Measurements from ENCODE around the gene UNC5C.

Gene UNC5C

DNA sequence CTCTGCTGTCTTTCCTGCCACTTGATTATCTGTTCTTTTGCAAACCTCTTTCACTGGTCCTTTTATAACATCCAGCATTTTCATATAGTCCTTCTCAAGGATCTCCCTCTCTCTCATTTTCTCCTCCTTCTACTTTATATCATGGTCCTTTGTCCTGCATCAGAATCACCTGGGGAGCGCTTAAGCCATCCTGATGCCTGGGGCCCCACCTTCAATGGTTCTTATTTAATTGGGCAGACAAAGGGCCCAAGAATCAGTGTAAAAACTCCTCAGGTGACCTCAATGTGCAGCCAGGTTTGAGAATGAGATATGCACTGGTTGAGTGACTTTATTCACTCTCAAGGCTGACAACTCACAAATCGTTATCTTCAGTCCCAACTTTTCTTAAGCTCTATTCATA is 283.9 kb downstream of the UNC5C start:
- no peak for DNase-seq

DNA sequence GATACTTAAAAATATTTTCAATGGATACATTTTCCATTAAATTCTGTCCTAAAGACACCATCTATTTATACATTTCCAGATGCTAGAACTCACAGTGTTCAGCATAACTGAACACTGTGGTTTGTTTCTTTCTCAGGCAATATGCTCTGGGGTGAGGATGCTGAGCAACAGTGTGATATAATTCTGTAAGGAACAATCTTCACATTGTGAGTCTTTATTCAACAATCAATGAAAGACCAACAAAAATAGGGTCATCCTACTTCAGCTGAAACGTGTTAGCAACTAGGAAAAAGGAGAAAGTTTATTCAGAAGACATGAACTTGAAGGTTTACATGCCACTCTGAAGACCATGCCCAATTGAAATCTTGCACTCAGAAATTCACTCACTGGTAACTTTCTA is 284.8 kb downstream of the UNC5C start:
- DNase-seq, result no peak

DNA sequence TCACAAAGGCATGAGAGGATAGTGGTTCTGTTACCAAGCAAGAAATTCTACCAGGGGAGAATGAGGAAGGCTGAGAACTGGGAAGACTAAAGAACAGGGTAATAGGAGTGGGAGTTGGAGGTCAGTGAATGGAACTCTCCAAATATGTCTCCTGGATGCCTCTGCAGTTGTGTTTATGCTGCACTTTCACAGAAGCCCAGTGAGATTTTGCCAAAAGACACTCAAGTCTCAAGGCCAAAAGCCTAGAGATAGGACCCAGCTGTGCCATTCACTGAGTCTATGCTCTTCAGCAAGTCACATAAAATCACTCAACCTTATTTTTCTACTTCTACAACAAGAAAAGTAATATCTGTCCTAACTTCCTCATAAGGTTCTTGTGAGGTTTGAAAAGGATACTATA is 285.4 kb downstream of the UNC5C start:
- DNase-seq, result no peak

DNA sequence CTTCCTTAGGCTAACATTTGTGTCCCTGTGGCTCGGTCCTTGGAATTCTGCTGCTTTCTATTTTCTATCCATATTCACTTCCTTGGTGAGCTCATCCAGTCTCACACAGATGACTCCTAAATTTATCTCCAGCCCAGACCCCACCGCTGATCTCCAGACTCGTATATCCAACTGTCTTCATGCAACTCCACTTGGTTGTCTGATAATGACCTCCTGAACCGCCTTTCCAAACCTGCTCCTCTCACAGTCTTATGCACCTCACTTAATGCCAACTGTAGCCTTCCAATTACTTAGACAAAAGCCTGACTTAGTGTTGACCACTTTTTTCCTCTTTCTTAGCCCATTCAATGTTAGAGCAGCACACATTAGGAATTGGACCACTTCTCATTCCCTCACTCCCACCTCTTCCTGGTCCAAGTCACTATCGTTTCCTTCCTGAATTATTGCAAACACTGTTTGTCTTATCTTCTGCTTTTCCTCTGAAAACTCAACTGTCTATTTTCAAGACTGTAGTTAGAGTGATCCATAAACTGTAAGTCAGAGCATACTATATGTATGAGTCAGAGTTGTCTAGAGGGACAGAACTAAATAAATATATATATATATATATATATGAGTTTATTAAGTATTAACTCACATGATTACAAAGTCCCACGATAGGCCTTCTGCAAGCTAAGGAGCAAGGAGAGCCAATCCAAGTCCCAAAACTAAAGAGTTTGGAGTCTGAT is 292.5 kb downstream of the UNC5C start:
- no peak for DNase-seq

DNA sequence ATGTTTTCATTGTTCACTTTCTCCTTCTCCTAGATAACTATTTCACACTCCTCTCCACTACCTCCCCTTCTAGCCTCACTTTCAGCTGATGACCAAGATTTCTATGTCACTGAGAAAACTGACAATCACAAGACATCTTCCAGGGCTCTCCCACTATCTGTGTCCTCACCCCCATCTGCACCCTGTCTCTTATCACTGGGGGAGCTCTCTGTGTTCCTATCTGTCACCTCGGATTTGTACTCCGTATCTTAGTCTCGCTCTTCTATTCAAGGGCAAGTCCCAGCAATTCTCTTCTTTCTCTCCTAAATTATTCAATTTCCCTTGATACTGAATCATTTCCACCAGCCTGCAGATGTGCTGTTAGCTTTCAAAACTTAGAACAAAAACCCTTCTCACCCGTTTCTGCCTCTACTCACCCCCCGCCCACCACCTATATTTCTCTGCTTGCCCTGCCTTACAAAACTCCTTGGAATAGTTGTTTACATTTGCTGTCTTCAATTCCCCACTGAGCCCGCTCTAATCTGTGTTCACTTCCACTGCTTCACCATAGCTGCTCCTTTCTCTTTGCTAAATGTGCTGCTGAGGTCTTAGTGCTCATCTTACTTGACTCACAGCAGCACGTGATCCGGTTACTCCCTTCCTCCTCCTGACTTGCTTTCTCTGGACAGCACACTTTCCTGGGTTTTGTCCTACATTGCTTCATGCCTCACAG is 293.2 kb downstream of the UNC5C start:
- no peak for DNase-seq

DNA sequence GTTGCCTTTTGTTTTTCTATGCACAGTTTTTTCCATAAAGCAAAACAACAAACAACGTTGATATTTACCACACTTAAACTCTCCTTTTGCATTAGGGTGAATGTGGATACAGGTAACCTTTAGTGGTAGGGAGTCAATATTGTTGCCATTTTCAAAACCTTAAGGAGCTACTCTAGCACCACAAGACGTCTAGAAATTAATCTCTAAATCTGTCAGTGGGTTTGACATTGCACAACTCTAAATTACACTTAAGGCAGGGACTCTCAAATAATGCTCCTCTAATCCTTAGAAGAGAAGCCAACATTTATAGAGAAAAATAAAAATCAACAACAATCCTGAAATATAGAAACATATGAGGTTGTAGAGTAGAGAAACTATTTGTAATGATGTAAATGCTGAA is 297.2 kb downstream of the UNC5C start:
- DNase-seq, result no peak

DNA sequence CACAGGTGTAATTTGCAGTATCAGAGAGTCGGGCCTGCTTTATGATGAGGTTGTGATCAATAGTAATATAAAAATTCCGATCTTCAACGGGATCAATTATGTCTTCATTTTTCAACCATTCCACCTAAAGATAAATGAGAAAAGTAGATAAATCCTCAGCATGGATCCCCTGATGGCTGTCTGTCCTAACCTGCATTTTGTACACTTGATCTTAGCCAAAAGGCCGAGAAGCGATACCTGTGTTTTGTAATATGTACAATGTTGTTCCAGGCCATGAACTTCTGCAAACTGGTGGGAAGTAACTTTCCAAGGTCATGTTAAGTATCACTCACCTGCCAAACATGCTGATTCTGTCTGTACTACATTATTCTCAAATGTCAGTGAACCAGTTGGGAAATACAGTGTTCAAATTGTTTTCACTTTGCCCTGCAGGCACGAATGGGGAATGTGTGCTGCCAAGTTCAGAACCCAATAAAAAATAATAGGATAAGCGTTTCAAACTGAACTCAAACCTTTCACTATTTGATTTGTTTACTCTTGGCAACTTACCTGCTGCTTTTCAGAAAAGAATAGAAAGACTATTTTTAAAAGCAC is 298.1 kb downstream of the UNC5C start:
- no peak for DNase-seq

DNA sequence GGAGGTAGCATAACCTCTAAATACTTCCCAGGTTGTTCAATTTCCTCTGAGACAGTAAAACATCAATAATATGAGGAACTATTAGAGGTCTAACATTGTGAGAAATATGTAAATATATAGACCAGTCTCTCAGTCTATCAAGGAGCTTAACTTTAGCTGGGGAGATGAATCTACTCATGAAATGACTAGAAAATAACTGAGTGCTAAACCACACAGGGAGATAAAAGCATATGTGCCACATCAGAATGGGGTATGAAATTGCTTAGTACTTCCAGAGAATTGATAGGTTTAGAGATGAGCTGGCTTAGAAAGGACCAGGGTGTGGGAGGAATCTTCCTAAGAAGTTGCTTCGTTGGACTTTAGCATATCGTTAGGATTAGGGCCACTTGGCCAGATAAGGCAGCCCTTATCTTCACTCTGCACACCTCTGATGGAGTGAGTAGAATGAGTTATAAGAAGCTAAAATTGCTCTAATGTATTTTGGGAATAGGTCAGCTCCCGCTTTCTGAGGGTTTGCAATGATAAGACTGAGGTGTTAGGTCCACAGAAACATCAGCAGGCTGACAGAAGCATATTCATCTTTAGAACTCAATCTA is 299.2 kb downstream of the UNC5C start:
- DNase-seq, result no peak

DNA sequence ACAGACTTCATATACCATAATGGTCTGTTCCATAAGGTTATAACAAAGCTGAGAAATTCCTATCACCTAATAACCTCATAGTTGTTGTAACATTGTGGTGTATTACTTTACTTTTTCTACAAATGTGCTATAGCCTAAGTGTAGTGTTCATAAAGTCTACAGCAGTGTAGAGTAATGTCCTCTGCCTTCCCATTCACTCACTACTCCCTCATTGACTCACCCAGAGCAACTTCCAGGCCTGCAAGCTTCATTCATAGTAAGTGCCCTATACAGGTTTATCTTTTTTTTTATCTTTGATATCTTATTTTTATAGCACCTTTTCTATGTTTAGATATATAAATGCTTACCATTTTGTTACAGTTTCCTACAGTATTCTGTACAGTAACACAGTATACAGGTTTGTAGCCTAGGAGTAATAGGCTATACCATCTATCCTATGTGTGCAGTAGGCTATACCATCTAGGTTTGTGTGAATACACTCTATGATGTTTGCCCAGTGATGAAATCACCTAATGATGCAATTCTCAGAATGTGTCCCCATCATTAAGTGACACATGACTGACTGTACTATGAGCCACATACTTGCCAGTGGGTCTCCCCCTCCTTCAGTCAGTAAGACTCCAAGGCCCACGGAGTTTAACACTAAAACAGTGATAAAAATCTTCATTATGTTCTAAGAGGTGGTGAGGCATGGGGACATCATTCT is 299.9 kb downstream of the UNC5C start:
- no peak for DNase-seq

DNA sequence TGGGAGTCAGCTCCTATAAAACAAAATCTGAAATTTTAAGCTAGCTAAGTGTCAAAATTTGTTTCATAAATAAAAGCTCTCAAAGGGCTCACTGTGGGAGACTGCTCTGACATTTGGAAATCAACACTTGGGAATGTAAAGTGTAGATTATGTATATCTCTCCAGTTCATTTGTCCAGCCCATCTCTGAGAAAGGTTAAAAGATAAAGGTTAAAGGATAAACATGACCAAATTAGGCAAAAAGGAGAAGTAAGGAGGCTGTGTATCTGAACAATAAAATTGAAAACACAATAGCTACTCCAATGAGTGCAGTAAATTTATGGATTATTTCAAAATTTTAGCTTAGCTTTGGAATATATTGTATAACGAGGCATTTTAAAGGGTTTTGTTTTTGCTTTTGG is 304.9 kb downstream of the UNC5C start:
- DNase-seq, result no peak

DNA sequence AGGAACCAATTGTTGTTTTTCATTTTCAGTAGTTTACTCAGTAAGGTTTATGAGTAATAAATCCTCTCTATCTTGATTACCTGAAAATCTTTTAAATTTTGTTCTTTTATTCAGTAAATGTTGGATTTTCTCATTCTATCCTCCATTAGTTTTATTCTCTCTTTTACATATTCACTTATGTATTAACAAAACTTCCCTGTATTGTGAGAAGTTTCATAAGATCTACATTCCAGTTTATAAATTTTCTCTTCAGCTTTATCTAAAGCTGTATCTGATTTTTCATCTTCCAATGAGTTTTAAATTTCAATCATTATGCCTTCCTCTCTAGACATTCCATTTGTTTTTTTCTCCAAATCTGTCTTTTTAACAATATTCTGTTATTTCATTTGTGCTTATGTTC is 310.2 kb downstream of the UNC5C start:
- no peak for DNase-seq

DNA sequence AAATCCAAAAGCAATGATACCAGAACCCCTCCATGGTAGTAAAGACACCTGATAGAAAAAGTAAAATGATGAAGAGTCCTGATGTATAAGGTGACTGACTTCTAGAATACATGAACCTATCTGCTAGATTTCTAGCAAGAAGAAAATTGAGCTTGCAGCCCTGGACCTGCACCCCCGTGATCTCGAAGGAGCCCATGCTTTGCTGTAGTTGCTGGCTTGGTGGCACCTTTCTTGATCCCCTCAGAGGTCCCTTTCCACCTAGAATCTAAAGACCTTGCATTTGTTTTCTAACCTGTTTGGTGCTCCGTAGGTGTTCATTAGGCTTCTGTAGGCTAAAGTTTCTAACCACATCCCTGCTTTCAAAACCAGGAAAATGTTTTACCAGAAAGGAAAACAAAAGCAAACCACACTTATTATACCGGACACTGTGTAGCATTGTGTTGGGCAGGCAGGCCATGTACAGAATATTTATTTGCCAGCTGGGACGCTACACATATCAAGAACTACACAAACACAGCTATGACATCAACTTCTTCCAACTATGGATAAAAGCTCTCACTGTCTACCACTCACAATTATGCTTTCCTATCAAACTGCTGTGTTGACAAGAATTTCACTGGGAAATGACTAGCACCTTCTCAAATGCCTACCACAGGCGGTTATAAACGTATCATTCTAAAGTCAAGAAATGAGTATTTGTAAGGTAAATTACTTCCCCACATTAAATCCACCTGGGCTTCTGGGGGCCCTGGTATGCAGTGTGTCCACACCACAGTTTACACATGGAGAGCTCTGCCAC is 316.2 kb downstream of the UNC5C start:
- DNase-seq, result peak in 1 of 14 donors; percentile 37

DNA sequence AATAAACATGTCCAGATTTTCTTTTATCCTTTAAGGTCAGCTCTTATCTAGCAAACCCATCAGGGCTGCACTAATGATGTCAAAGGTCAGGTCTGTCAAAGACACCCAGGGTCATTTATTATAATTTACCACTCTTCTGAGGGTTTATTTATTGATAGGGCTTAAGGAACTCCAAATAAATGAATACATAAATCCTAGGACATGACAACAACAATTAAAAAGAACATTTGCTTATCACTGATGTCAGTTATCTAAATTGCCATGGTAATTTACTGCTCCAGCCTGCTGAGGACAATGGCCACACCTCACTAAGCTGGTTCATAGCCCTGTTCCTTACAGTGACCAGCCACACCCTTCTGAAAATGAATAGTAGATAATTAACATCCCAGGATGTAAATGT is 317.1 kb downstream of the UNC5C start:
- DNase-seq, result no peak

DNA sequence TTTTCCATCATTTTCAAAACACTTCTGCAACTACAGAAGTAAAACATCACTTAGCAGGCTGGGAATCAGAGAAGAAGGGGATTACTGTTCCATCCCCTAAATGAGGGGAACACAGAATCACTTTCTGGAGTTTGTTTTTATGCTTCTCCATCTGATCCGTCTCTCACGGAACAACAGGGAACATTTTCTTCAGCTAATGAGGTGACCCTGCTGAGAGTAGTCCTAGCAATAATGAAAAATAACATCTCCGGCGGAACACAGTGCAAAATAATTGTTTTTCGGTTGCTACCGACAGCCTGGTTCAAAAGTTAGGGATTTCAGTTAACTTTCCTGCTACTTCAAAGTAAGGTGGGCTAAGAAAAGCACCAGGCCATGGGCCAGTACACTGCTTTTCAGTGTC is 322.9 kb downstream of the UNC5C start:
- DNase-seq, result no peak

DNA sequence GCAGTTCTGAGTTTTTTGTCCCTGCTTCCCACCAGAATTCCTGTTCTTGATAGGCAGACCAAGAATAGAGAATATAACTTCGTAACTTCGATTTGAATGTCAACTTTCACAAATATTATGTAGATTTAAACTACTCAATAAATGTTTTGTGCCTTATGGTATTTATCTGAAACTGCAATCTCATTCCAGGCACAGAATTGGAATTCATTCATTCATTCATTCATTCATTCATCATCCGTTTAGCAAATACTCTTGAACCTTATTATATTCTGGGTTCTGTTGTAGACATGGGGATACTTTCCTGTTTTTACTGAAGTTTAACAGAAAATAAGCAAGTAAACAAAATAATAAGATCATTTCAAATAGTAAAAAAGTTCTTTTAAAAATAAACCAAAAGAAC is 324.4 kb downstream of the UNC5C start:
- DNase-seq, result no peak

DNA sequence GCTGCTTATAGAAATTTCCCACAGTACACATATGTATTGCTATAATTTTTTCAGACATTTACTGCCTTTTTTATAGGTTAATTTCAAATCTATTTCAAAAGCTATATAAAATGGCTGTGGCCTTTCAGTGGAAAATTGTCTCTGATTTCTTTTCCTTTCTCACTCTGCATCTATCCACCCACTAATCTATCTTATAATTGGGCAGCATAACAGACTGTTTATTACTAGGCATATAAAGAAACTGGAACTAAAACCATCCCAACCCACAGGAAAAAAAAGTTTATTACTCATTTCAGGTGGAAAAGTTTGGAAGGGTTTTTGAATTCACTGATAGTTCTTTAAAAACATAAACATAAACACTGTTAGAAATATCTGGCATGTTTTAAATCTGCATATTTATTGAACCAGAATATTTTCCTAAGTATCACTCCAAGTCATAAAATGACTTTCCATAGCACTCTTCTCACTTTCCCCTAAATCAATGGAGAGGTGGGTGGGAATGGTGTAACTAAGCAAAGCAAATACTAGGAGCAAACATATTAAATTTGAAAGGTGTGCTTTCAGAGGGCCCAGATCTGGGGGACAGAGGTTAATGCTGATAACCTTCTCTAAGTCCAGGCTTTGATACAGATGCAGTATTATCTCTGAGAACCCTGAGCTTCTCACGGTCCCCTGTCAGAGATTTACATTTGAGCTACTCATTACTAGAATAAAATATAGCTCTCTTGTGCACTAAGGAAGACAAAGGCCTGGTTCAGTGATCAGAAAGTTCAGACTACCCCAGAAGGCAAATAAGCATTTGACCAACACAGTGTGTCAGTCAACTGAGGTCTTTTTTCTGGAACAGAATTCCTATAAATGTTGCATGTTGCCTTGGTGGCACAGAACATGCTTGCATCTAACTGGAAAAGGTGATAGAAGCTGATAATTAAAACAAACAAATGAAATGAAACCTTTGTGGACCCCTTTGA is 328.3 kb downstream of the UNC5C start:
- no peak for DNase-seq

DNA sequence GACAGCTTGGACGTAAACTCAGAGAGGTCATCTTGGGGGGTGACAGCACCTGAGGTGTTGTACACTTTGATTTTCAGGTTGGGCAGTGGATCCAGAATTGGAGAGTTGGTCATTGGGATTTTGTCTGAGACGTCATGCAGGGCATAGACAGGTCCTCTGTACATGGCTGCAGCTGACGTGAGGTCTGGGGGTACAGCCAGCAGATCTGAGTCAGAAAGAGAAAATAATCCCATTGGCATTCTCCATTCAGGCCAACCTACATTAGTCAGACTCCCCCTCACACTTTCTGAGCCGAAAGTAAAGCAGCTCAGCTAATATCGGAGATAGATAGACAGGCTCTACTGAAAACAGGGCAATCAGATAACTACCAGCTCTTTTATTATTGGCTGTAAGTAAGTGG is 329.7 kb downstream of the UNC5C start:
- no peak for DNase-seq

DNA sequence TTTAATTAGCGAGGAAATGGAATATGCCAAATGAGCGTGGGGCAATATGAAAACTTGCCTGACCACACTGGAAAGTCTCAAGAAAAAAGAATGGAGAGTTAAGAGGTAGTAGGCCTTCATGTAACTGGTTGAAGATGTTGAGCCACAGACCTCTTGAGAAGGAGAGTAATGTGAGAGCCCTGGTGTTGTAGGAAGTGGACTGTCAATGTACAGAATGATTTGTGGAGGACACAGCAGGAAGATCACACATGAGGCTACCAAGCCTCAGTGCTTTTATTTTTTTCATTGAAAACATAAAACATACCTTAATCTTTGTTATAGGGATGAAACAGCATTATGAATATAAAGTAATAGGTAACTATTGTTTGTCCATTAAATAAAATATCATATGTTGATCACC is 331.6 kb downstream of the UNC5C start:
- no peak for DNase-seq

DNA sequence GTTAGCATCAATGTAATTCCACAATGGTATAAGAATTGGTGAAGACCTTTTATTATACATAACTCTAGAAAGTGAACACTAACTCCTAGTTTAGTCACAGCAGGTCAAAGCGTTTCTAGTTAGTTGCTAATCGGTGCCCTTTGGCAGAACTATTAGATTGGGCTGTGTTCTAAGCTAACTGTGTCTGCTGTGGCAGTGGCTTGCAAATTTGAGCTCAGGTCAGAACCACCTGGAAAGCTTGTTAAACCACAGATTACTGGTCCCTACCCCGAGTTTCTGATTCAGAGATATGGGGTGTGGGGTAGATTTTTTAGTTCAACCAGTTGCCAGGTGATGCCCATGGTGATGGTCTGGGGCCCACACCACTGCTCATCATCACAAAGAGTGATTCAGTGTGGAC is 332.1 kb downstream of the UNC5C start:
- DNase-seq, result no peak

DNA sequence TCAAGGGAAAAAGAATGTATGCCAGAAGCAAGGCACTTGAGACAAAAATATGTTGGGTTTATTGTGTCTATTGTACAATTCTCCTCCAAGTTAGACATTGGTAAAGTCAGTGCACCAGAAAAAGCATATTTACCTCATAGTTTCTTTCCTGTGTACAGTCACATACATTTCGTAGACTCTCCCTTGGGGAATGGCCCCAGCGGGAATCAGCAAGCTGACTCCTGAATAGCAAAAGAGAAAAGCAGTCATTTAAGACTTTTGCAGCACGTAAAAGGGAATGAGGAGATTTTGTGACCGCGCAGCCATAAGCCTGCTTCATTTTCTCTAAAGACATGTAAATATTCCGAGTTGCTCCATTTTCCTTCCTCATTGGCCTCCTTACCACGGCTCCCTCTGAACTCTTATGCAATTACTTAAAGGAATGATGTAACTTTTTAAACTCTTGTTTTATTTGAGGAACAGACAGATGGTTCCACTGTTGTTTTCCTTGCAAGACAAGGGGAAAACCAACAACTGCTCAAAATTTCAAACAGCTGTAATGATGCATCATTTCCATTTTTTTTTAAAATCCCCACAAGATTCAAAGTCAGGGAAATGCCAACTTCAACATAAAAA is 332.7 kb downstream of the UNC5C start:
- DNase-seq, result no peak
